Measurements from ENCODE around the gene AGTRAP. TPM values are rescaled to one million over a fixed set of nuclear protein-coding genes. Genes with fewer than 3 reads are reported as not detected.

AGTRAP gene
- total and polyA plus RNA-seq, 2 of the 4 experiments (the other 2 are of a cell fraction) = 21.5 to 57.7 TPM

GRCh38 chr1:11780380-11781147 is 44.6 kb downstream of the AGTRAP start:
- Histone ChIP-seq H2BK120ac (ENCODE audit: low read depth, low read length) (no peak overlapping the region), H4K91ac (ENCODE audit: insufficient read depth, low read depth, low read length) (no peak overlapping the region), H3K4me2 (ENCODE audit: low read depth, low read length) (no peak overlapping the region), H3K9me3 (ENCODE audit: control insufficient read depth, insufficient read depth, low read length) (no peaks in the 10 kb centered on the region), H4K8ac (ENCODE audit: low read depth in 2 of 2, low read length in 2 of 2) (no peak overlapping the region), H4K5ac (ENCODE audit: low read depth, low read length) (no peak overlapping the region), H3K27me3 (ENCODE audit: control insufficient read depth, insufficient read depth, low read length) (no peaks in the 10 kb centered on the region; the same call in 1 of the 2 replicates), H3K14ac (replicated peaks; ENCODE audit: low read depth, low read length) (no peak overlapping the region), H4K20me1 (ENCODE audit: insufficient read depth, low read length) (no peaks in the 10 kb centered on the region), H3K23ac (ENCODE audit: low read depth, low read length) (no peak overlapping the region), H3K9me1 (ENCODE audit: insufficient read depth, low read length) (no peaks in the 10 kb centered on the region), H2BK15ac (ENCODE audit: low read depth, low read length) (no peak overlapping the region), H3K18ac (ENCODE audit: low read depth, low read length) (no peak overlapping the region), H3K79me1 (ENCODE audit: low read depth in 1 of 2, low read length in 2 of 2) (no peaks in the 10 kb centered on the region), H3K4me1 (ENCODE audit: control insufficient read depth, insufficient read depth, low read length) (peaks cover 3% of the 10 kb centered on the region; the same call in 1 of the 2 replicates), H2BK5ac (ENCODE audit: low read depth, low read length, poor library complexity, severe bottlenecking) (no peak overlapping the region), H2AFZ (replicated peaks; ENCODE audit: low read length, poor library complexity) (no peak overlapping the region), H3K9ac (ENCODE audit: low read depth, low read length) (no peak overlapping the region), H3K56ac (ENCODE audit: extremely low read depth, insufficient read depth, low read length) (no peak overlapping the region), H3K4ac (ENCODE audit: low read depth, low read length) (no peak overlapping the region), H3K4me3 (ENCODE audit: insufficient read depth, low read depth, low read length) (no peak overlapping the region), H2BK20ac (ENCODE audit: low read depth, low read length) (no peak overlapping the region), H3K27ac (ENCODE audit: insufficient read depth, low read length) (no peak overlapping the region), H2AK5ac (ENCODE audit: low read depth, low read length) (no peak overlapping the region), H3K36me3 (ENCODE audit: control insufficient read depth, insufficient read depth, low read length) (no peaks in the 10 kb centered on the region), H2AK9ac (replicated peaks; ENCODE audit: low read depth, low read length, poor library complexity) (no peak overlapping the region)
- TF ChIP-seq NFE2L2 (IDR thresholded peaks at IDR 0.05; ENCODE audit: low read depth, low read length) (no peak), MAZ (IDR thresholded peaks at IDR 0.05; ENCODE audit: borderline replicate concordance, low read depth, low read length) (no peak), POLR2A (IDR thresholded peaks at IDR 0.05; ENCODE audit: low read depth, low read length) (no peak), CHD1 (IDR thresholded peaks at IDR 0.05; ENCODE audit: low read depth, low read length) (no peak), CEBPB (IDR thresholded peaks at IDR 0.05; ENCODE audit: low read depth, low read length) (no peak)
- no TSS peak for BruUV-seq (replicated peaks)
- DNase-seq = no peak
- ChIA-PET CTCF (no interaction called here), POLR2A (ENCODE audit: unreplicated experiment) (no interaction called here)
- intact Hi-C loops (cut with micrococcal nuclease) = no loop called here
- dilution Hi-C loops (cut with HindIII; ENCODE audit: low sequenced_read_pairs, unreplicated experiment) = no loop called here
- in situ Hi-C loops (cut with MboI; ENCODE audit: low sequenced_read_pairs) = no loop called here
- 76% methylated on average over 3 of the region's 10 CpGs; no CpG with 5 or more reads in 1 of the 2 experiments for WGBS, 2 experiments (ENCODE audit: extremely low coverage in 2 of 2, insufficient read length in 1 of 2)
- ATAC-seq (ENCODE audit: low read depth) = no peak

All from IMR-90 (cell line).